ES-I3 (cell line): ENCODE results near the gene LSR.

ENCODE experiments used
- H3K36me3 ChIP-seq: 2 replicates; pipeline ENCODE4 v1.6.1; 2013; ENCODE audit warnings: mild to moderate bottlenecking, low read length, control low read depth, moderate library complexity; ENCODE audit not compliant: insufficient read depth
- H3K4me1 ChIP-seq: 2 replicates; pipeline ENCODE4 v1.6.1; 2013; ENCODE audit warnings: mild to moderate bottlenecking, control low read depth, low read length; ENCODE audit not compliant: insufficient read depth
- H3K9ac ChIP-seq: 2 replicates; pipeline ENCODE4 v1.6.1; 2013; ENCODE audit warnings: low read depth, mild to moderate bottlenecking, low read length, moderate library complexity
- H3K9me3 ChIP-seq: 2 replicates; pipeline ENCODE4 v1.6.1; 2013; ENCODE audit warnings: mild to moderate bottlenecking, low read length, moderate library complexity; ENCODE audit not compliant: control insufficient read depth, insufficient read depth

LSR gene

DNA sequence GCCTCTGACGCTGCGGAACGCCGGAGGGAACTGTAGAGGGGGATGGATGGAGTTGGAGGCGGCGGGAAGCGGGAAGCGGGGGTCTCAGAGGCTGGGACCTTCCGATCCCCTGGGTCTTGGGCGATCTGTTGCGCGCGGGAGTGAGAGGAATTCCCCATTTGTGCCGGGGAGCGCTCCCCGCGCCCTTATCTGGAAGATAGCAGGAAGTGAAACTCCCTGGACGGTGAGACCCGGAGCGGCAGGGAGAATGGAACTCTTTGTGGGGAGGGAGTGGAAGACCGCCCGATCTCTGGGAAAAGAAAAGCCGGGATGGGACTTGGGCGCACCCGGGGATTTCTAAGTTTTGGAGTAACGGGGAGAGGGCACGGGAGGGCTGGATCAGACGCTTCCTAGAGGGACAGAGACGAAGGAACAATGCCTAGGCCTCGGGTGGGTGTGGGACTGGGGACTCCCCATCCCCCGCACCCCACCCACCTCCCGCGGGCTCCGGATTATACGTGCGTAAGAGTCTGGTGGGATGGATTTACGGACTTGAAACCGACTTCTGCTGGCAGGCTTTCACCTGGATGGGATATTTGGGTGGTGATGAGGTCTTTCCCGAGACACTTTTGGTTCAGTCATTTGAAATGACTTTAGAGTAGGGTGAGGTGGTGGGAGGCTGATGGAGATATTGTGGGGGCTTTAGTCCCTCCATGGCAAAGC is 495 bp downstream of the LSR start:
- peaks cover 3% of the 10 kb centered on the region; the same call in 1 of the 2 replicates for H3K9me3 ChIP-seq
- H3K36me3 ChIP-seq: peaks cover 9% of the 10 kb centered on the region
- 0 out of 2 replicates have a peak, but pooled peaks cover 6% of the 10 kb centered on the region for H3K4me1 ChIP-seq
- peak overlapping the region; percentile 89 for H3K9ac ChIP-seq

DNA sequence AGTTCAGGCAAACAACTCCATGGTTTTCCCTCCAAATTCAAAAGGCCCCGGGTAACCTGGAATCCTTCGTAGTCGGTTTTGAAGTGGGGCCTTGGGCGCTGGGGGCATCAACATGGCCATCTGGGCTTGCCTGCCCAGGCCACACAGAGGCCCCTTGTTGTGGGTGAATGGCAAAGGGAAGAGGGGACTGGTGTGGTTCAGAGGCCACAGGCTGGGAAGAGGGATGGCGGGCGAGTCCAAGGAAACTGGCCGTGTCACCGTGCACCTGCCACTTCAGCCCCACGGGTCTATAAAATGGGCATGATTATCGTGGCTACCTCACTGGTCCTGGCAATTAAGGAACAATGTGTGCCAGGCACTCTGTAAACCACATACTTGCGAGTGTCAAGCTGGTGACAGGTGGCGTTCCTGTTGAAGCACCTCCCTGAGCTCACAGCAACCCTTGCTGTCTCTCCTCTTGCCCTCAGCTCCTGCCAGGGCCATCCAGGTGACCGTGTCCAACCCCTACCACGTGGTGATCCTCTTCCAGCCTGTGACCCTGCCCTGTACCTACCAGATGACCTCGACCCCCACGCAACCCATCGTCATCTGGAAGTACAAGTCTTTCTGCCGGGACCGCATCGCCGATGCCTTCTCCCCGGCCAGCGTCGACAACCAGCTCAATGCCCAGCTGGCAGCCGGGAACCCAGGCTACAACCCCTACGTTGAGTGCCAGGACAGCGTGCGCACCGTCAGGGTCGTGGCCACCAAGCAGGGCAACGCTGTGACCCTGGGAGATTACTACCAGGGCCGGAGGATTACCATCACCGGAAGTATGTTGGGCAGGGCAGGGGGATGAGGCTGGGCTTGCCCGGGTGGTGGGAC is 1.3 kb downstream of the LSR start:
- Histone ChIP-seq H3K9me3 (no peaks in the 10 kb centered on the region), H3K4me1 (0 out of 2 replicates have a peak, but pooled peaks cover 6% of the 10 kb centered on the region), H3K9ac (peak overlapping the region; percentile 89), H3K36me3 (peaks cover 13% of the 10 kb centered on the region)

DNA sequence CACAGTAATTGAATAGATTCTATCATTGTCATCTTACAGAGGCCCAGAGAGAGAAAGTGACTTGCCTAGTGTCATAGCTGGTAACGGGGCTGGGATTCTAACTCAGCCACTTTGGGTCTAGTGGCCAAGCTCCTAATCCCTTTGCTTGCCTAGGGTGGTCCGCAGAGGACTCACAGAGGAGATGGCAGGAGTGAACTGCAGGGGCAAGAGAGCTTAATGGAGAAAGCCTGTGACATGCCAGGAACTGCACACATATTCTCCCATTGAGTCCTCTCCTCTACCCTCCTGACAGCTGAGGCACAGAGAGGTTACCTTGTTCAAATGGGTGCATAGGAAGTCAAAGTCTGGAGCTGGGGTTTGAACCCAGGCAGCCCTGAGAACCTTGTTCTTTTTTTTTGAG is 2.7 kb downstream of the LSR start:
- Histone ChIP-seq H3K9me3 (no peaks in the 10 kb centered on the region), H3K9ac (no peak overlapping the region), H3K4me1 (0 out of 2 replicates have a peak, but pooled peaks cover 6% of the 10 kb centered on the region), H3K36me3 (peaks cover 20% of the 10 kb centered on the region)

DNA sequence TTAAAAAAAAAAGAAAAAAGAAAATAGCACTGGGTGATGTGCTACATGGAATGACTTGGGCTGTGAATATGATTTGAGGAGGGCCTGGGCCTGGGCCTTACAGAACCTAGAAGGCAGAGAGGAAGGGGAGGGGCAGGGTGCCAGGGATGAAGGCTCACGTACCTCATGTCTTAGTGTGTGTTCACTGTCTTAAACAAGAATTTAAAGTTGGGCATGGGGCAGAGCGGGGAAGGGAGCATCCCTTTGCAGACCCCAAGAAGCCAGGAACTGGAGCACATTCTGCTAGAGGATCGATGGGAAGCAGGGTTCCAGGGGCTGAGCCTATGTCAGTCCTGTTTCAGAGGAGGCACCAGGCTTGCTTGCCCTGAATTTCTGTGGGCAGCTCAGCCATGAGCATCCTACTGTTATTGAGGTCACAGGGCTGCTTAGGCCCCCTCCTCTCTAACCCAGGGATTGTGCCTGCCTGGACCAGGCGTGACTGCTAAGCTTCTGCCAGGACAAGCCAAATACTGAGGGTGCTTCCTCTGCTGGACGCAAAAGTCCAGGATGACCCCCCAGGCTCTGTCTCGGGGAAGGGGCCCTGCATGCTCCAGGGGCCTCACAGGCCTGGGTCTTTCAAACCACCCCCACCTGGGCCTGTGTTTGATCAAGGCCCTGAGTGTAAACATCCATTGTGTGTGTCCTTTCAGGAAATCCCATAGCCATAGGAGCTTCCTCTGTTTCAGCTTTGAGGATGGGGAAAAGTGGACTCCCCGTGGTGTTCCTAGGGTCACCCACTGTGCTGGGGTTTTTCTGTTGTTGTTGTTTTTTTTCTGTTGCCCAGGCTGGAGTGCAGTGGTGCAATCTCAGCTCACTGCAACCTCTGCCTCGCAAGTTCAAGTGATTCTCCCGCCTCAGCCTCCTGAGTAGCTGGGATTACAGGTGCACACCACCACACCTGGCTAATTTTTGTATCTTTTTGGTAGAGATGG is 4.8 kb downstream of the LSR start:
- H3K36me3 ChIP-seq: peaks cover 20% of the 10 kb centered on the region
- 0 out of 2 replicates have a peak, but pooled peaks cover 4% of the 10 kb centered on the region for H3K4me1 ChIP-seq
- H3K9me3 ChIP-seq: no peaks in the 10 kb centered on the region
- H3K9ac ChIP-seq: no peak overlapping the region

DNA sequence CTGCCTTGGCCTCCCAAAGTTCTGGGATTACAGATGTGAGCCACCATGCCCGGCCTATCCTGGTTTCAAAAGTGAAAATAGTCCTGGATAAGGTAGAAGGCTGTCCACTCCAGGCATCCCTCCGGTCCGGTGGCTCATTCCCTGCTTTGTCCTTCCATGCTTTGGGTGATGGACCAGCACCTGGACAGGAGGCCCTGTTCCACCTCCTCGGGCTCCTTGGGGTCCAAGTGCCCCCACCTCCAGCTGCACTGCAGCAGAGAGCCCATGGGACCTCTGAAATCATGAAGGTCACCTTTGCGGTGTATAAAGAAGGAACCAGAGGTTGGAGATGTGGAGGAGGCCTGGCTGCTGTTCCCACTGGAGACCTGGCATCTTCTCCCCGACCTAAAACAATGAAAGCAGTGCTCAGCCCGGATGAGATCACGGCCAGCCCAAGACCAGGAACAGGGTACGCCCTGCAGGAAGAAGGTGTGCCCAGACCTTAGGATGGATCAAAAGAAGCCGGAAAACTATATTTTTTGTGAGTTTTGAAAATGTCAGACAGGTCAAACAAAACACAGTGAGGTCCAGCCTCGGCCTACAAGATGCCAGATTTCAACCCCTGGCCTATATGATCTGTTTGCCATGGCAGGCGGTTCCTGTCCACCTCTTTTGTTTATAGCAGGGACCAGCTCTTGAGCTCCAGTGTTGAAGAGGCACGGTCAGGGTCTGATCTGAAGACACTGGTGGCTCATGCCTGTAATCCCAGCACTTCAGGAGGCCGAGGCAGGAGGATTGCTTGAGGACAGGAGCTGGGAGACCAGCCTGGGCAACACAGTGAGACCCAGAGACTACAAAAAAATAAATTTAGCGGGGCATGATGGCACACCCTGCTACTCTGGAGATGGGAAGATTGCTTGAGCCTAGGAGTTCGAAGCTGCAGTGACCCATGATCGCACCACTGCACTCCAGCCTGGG is 5.8 kb downstream of the LSR start:
- Histone ChIP-seq H3K9ac (no peak overlapping the region), H3K9me3 (no peaks in the 10 kb centered on the region), H3K36me3 (peaks cover 23% of the 10 kb centered on the region), H3K4me1 (0 out of 2 replicates have a peak, but pooled peaks cover 4% of the 10 kb centered on the region)

DNA sequence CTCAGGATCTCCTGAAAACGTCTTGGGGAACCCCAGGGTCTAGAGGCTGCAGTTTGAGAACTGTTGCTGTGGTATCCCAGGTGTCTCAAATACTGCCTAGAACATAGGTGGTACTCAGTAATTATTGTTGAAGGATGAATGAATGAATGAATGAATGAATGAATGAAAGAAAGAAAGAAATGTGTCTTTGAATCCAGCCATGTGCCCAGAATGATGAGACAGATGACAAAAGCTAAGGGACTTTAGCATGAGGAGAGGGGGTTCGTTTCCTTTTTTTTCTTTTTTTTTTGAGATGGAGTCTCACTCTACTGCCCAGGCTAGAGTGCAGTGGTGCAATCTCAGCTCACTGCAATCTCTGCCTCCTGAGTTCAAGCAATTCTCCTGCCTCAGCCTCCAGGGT is 7.8 kb downstream of the LSR start:
- Histone ChIP-seq H3K36me3 (peaks cover 26% of the 10 kb centered on the region), H3K9ac (no peak overlapping the region)

DNA sequence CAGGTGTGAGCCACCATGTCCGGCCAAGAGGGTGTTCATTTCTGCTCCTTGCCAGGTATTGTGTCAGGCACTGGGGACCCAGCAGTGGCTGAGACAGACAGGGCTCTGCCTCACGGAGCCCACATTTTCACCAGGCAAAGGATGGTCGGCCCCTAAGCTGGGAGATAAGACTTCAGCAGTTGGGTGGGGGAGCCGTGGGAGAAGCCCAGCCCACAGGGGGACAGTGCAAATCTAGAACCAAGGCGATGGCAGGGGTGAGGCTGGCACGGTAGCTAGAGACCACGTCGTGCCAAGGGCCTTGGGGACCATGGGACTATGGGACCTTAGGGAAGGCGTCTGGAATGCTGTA is 8.3 kb downstream of the LSR start:
- H3K4me1 ChIP-seq: 0 out of 2 replicates have a peak, but pooled peaks cover 4% of the 10 kb centered on the region
- peaks cover 24% of the 10 kb centered on the region for H3K36me3 ChIP-seq
- no peaks in the 10 kb centered on the region for H3K9me3 ChIP-seq
- no peak overlapping the region for H3K9ac ChIP-seq

More for the DNA sequence above, 7.8 kb downstream of the LSR start:
- Histone ChIP-seq H3K9me3 (no peaks in the 10 kb centered on the region), H3K4me1 (0 out of 2 replicates have a peak, but pooled peaks cover 4% of the 10 kb centered on the region)

DNA sequence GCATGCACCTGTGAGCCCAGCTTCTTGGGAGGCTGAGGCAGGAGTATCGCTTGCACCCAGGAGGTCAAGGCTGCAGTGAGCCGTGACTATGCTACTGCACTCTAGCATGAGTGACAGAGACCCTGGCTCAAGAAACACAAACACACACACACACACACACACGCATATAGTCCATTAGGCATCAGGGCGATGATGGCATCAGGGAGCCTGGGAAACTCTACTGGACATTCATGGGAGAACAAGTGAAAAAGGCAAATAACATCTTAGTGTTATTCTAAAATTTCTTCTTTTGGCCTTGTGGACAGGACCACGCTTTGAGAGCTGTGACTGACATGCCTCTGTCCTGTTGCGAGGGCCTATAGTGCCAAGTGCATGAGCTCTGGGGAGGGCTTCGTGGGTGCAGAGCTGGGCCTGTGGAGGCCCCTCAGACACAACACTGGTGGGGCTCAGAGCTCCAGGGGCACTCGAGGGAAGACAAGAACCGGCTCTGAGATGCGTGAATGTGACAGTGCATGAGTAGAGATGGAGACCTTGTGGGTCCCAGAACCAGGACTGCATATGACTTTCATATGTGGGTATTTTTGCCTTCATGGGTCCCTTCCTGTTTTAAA is 12.0 kb downstream of the LSR start:
- Histone ChIP-seq H3K4me1 (no peaks in the 10 kb centered on the region), H3K9ac (no peak overlapping the region), H3K36me3 (peaks cover 13% of the 10 kb centered on the region)

DNA sequence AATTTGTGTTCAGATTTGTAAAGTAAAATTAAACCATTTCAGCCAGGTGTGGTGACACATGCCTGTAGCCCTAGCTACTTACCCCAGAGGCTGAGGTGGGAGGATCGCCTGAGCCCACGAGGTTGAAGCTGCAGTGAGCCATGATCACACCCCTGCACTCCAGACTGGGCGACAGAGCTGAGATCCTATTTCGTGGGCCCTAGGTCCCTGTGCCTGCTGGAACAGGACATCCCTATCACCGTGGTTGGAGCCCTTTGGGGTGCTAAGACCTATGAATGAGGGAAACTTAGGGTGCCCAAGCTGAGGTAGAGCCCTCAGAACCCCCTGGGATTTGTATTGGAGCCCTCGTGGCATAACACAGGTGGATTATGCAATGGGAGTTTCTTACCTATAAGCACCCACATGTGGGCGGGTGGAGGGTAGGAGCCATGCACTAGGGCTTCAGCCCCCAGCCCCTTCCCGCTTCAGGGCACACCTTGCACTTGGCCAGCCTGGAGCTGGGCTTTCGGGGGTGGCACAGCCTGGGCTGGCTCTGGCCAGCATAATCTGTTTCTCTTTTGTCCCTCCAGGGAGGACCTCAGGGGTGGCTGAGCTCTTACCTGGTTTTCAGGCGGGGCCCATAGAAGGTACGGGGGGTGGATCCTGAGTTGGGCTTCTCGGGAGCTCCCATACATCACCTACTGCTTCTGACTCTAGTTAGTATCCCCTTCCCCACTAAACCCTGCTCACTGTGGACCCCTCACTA is 12.7 kb downstream of the LSR start:
- Histone ChIP-seq H3K9me3 (no peaks in the 10 kb centered on the region), H3K9ac (no peak overlapping the region), H3K36me3 (peaks cover 13% of the 10 kb centered on the region), H3K4me1 (no peaks in the 10 kb centered on the region)

More for the DNA sequence above, 12.0 kb downstream of the LSR start:
- no peaks in the 10 kb centered on the region for H3K9me3 ChIP-seq

DNA sequence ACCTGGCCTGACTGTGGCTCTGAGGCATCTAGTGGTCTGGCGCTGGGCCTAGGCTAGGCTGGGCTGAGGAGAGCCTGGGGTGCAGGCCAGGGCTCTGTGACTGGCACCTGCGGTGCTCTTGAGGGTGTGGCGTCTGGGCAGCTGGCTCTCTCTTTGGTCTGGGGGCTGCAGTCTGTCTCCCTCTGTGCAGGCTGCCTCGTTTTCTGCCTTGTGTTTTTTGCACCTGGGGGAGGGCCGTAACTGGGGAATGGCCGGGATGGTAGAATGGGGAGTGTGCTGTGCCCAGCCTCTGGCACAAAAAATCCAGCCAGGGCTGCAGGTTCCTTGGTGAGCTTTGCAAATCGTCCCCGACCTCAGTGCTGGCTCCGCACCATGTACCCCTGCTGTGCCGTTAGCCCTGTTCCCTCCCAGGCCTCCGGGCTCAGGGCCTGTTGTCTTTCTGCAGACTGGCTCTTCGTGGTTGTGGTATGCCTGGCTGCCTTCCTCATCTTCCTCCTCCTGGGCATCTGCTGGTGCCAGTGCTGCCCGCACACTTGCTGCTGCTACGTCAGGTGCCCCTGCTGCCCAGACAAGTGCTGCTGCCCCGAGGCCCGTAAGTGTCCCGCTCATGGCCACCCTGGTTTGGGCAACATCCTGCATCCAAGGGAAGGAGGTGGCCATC is 13.4 kb downstream of the LSR start:
- no peaks in the 10 kb centered on the region; the same call in 1 of the 2 replicates for H3K4me1 ChIP-seq
- peaks cover 13% of the 10 kb centered on the region for H3K36me3 ChIP-seq
- no peaks in the 10 kb centered on the region for H3K9me3 ChIP-seq
- H3K9ac ChIP-seq: no peak overlapping the region

DNA sequence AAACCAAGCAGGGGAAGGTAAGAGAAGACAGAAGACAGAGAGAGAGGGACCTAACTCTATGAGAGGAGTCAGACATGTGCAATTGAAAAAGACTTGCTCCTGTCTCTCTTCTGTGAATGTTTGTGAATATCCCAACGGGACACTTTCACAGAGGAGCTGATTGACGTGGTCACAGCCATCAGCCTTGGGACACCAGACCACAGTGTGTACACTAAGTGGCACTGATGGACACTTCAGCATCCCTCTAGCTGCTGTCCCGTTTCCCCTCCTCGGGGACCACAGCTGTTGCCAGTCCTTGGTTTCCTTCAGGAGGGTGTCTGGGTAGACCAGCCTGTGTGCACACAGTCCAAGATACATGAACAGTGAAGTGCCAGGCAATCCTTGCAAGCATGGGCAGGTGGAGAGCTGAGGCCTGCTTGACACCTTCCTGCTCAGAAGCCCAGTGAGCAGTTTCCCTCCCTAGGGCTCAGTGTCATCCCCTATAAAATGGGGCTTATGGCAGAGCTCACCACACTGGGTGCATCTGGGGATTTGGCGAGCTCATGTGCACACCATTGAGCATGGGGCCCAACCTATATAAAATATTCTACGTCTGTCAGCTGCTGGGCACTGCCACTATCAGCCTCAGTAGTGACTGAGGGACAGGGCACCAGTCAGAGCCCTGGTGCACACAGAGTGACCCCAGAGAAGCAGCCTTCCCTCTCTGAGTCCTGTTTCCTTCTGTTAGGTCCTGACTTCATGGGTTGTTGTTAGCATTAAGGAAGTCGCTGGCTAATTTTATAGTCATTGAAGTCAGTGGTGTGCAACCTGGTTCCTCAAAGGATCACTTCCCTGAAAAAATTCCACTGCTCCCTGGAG is 15.7 kb downstream of the LSR start:
- H3K4me1 ChIP-seq: no peaks in the 10 kb centered on the region; the same call in 1 of the 2 replicates
- no peak overlapping the region for H3K9ac ChIP-seq
- no peaks in the 10 kb centered on the region for H3K9me3 ChIP-seq
- H3K36me3 ChIP-seq: peaks cover 11% of the 10 kb centered on the region
